D721Med (cell line): Measurements from ENCODE around the gene ANGPTL8.

Experiments
- DNase-seq: peaks from one replicate; pipeline ENCODE4 v3.0.0; 2011; ENCODE audit warnings: low spot score; ENCODE audit not compliant: insufficient read length
- FAIRE-seq: peaks from 2 replicates; lab custom pipeline; 2011; peaks lifted over from hg19 to GRCh38; lab: Jason Lieb, UNC
- CTCF ChIP-seq: IDR thresholded peaks from 2 replicates; pipeline ENCODE4 v1.5.1; 2012; ENCODE audit warnings: mild to moderate bottlenecking, control low read depth; ENCODE audit not compliant: insufficient read depth; ENCODE audit errors: missing control alignments

The ANGPTL8 gene

GRCh38 chr19:11261431-11261970, 22.1 kb downstream of the ANGPTL8 start:
- no peak for TF ChIP-seq CTCF
- FAIRE-seq (no peak), DNase-seq (no peak)

- no peak for DNase-seq
Observed at GRCh38 chr19:11261971-11262839, 22.8 kb downstream of the ANGPTL8 start, which contains the start of gene DOCK6. Gene DOCK6, minus strand, starts transcription at chr19:11262524. Its CDS starts 84 bp downstream, at chr19:11262440.

DNA sequence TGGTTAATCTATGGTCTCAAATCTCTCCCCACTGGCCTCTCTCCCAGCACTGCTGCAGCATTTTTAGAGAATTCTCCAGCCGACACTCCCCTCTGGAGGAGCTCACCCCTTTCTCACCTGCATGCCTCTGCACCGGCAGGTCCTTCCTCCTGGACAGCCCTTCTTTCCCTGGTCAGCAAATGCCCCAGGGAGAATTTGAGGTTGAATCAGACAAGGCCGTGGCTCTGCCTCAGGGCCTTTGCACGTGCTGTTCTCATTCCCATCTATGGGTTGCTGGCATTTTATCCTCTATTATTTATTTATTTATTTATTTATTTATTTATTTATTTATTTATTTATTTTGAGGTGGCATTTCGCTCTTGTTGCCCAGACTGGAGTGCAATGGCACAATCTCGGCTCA, 24.3 kb downstream of the ANGPTL8 start:
- DNase-seq = no peak
- FAIRE-seq = no peak
- TF ChIP-seq CTCF = no peak

More at GRCh38 chr19:11261971-11262839, 22.8 kb downstream of the ANGPTL8 start, which contains the start of gene DOCK6:
- FAIRE-seq = no peak
- TF ChIP-seq CTCF = no peak

DNA sequence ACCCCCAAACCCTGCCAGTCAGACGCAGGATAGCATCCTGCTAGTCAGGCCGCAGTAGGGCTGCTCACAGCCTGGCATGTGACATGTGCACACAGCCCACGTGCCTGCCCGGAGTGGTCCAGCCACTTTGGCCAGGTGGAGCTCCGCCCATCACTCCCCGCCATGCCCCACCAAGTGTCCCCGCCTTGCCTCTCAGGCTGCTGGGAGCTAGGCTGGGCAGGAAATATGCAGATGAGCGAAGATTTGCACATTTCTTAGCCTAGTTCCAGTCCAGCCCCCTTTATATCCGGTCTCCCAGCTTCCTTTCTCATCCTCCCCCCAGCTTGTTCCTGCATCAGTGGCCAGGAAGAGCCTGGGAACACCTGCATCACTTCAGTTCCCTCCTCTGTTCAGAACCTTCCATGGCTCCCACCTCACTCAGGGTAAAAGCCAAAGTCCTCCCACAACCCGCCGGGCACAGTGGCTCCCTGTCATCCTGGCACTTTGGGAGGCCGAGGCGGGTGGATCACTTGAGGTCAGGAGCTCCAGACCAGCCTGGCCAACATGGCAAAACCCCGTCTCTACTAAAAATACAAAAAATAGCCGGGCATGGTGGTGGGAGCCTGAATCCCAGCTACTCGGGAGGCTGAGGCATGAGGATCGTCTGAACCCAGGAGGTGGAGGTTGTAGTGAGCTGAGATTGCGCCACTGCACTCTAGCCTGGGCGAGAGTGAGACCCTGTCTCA, 25.2 kb downstream of the ANGPTL8 start:
- FAIRE-seq = no peak
- no peak for TF ChIP-seq CTCF
- DNase-seq = no peak

DNA sequence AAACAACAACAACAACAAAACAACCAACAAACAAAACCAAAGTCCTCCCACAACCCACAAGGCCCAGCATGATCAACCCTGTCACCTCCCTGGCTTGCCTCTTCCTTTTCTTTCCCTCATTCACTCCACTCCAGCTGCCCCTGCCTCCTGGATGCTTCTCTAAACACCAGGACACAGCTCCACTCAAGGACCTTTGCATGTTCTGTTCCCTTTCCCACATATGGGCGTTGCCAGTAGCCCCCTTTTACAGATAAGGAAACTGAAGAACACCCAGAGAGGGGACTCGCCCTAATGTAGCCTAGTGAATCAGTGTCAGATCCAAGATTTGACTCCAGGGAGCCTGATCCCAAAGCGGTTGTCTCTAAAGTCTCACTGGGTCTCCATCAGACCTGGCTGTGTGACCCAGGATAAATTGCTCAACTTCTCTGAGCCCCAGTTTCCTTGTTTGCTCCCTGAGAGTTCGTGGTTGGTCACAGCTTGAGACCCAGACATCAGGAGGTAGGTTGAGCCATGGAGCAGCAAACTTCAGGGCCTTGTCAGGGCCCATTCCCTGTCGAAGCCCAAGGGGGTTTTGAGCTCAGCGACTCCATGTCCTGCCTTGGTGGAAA, 25.9 kb downstream of the ANGPTL8 start:
- DNase-seq = no peak
- FAIRE-seq = no peak
- no peak for TF ChIP-seq CTCF

GRCh38 chr19:11265785-11266236, 26.4 kb downstream of the ANGPTL8 start:
- FAIRE-seq (no peak), DNase-seq (no peak)
- TF ChIP-seq CTCF = no peak
